Endothelial cell (in vitro differentiated cells): Measurements from ENCODE around the gene CS. TPM values are rescaled to one million over a fixed set of nuclear protein-coding genes. Genes with fewer than 3 reads are reported as not detected.

Source experiments
- DNase-seq: peaks from one replicate; pipeline ENCODE4 v3.0.0; 2021; ENCODE audit warnings: low spot score
- H3K27ac Mint-ChIP-seq: one replicate; pipeline ENCODE4 v1.8.0; 2021; ENCODE audit warnings: mixed read lengths, inconsistent platforms; ENCODE audit not compliant: unreplicated experiment
- H3K27me3 Mint-ChIP-seq: one replicate; pipeline ENCODE4 v1.8.0; 2021; ENCODE audit warnings: mild to moderate bottlenecking, moderate library complexity, mixed read lengths, inconsistent platforms; ENCODE audit not compliant: unreplicated experiment
- H3K36me3 Mint-ChIP-seq: one replicate; pipeline ENCODE4 v1.8.0; 2021; ENCODE audit warnings: mild to moderate bottlenecking, low read depth, mixed read lengths, inconsistent platforms; ENCODE audit not compliant: unreplicated experiment
- H3K4me1 Mint-ChIP-seq: one replicate; pipeline ENCODE4 v1.8.0; 2021; ENCODE audit warnings: mild to moderate bottlenecking, mixed read lengths, inconsistent platforms; ENCODE audit not compliant: unreplicated experiment
- H3K4me3 Mint-ChIP-seq: one replicate; pipeline ENCODE4 v1.8.0; 2021; ENCODE audit warnings: mild to moderate bottlenecking, mixed read lengths, inconsistent platforms; ENCODE audit not compliant: unreplicated experiment
- H3K9me3 Mint-ChIP-seq: one replicate; pipeline ENCODE4 v1.8.0; 2021; ENCODE audit warnings: mixed read lengths, inconsistent platforms; ENCODE audit not compliant: unreplicated experiment
- CTCF ChIP-seq: fragments of 200-600 bp; sonication (generic); IDR thresholded peaks from one replicate; pipeline ENCODE4 v1.5.0; 2021; ENCODE audit warnings: antibody characterized with exemption; ENCODE audit not compliant: unreplicated experiment
- total RNA-seq: library from RNA; stranded (reverse); fragmentation: NEBNext Ultra II Directional; extraction: Animal tissue kit (Norgen Biotek cat#: 25700); gene quantifications from one replicate; pipeline ENCODE4 v1.2.1, GENCODE V29; 2021; ENCODE audit not compliant: unreplicated experiment

The CS gene
- total RNA-seq, 1 donor from 2014 or later, result 187 TPM

DNA sequence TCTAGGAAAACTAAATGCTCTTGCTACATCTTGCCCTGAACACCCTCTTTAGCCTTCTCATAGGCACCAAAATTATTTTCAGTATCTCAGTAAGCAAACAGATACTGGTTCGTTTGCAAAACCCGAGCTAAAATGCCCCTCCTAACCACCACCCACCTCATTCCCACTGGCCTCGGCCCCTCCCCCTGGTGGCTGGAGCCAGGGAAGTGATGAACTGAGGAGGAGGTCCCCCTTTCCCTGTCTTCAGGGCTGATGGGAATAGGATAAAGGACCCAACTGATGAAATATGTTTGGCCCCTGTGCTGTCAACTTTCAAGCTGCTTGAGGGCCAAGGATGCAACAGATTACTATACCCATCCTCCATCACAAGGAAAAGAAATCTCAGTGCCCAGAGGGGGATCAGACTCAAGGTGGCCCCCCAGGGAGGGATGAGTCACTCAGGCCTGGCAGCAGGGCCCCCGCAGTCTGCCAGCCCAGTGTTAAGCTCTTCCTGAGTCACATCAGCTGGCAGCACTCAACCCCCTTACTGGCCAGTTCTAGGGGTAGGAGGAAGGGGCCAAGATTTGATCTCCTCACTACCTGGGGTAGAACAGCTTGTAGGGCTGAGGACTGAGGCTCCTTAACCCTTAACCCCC is 43.7 kb downstream of the CS start:
- H3K4me3 Mint-ChIP-seq, result peak overlapping the region; percentile 94
- peak overlapping the region; percentile 48 for H3K27ac Mint-ChIP-seq
- peaks cover 9% of the 10 kb centered on the region for H3K27me3 Mint-ChIP-seq
- H3K4me1 Mint-ChIP-seq, result peaks cover 14% of the 10 kb centered on the region
- no peak for TF ChIP-seq CTCF
- no peak for DNase-seq
- H3K36me3 Mint-ChIP-seq, result peaks cover 35% of the 10 kb centered on the region
- no peaks in the 10 kb centered on the region for H3K9me3 Mint-ChIP-seq

GRCh38 chr12:56255671-56256070 is 44.5 kb downstream of the CS start:
- peaks cover 35% of the 10 kb centered on the region for H3K36me3 Mint-ChIP-seq
- H3K9me3 Mint-ChIP-seq, result no peaks in the 10 kb centered on the region
- no peak for TF ChIP-seq CTCF
- no peak for DNase-seq
- peaks cover 9% of the 10 kb centered on the region for H3K27me3 Mint-ChIP-seq
- H3K4me1 Mint-ChIP-seq, result peaks cover 14% of the 10 kb centered on the region
- peak overlapping the region; percentile 78 for H3K4me3 Mint-ChIP-seq
- H3K27ac Mint-ChIP-seq, result no peak overlapping the region

DNA sequence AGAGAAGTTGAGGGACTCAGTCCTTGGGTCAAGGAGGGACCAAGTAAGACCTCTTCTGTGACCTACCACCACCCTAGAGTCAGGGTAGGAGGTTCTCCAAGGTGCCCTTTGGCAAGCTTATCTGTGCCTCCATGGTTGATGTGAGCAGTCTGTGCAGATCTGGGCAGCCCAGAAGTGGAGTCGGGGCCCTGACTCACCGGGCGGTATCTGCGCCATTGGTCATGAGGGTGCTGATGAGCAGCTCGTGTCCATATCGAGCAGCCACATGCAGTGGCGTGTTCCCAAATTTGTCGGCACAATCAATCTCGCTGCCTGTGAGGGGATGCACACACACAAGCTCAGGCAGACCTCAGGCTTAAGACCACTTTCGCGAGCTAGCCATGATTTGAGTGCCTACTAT is 47.0 kb downstream of the CS start:
- H3K9me3 Mint-ChIP-seq, result no peaks in the 10 kb centered on the region
- H3K36me3 Mint-ChIP-seq, result peaks cover 39% of the 10 kb centered on the region
- H3K27me3 Mint-ChIP-seq, result peaks cover 7% of the 10 kb centered on the region
- H3K27ac Mint-ChIP-seq, result peak overlapping the region; percentile 18
- H3K4me1 Mint-ChIP-seq, result peaks cover 8% of the 10 kb centered on the region
- no peak overlapping the region for H3K4me3 Mint-ChIP-seq
- no peak for DNase-seq
- no peak for TF ChIP-seq CTCF

DNA sequence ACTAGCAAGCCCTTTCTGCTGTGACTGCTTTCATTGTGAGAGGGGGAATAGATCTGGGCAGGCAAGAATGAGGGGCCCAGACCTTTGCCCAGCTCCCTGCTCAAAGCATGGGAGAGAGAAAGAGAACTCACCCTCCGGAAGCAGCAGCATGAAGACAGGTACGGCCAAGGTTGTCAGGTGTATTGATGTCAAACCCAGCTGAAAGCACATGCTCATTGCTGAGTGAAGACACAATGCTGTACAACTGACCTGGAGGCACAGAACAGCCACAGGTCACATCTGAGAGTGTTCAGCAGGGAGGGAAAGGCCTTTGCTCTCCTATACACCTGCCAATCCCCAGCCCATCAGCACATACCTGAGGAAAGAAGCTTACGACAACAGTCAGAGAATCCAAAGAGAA is 47.5 kb downstream of the CS start:
- H3K4me1 Mint-ChIP-seq, result peaks cover 8% of the 10 kb centered on the region
- no peaks in the 10 kb centered on the region for H3K9me3 Mint-ChIP-seq
- H3K27me3 Mint-ChIP-seq, result peaks cover 7% of the 10 kb centered on the region
- peak overlapping the region; percentile 47 for H3K4me3 Mint-ChIP-seq
- DNase-seq, result no peak
- peak overlapping the region; percentile 18 for H3K27ac Mint-ChIP-seq
- TF ChIP-seq CTCF, result no peak
- H3K36me3 Mint-ChIP-seq, result peaks cover 41% of the 10 kb centered on the region

- Mint-ChIP-seq H3K4me1 (no peaks in the 10 kb centered on the region), H3K27me3 (peaks cover 3% of the 10 kb centered on the region), H3K36me3 (peaks cover 45% of the 10 kb centered on the region), H3K9me3 (no peaks in the 10 kb centered on the region), H3K27ac (no peak overlapping the region), H3K4me3 (no peak overlapping the region)
- TF ChIP-seq CTCF, result no peak
- no peak for DNase-seq
Measured at GRCh38 chr12:56248711-56249110, 51.4 kb downstream of the CS start.
